Measurements from ENCODE around the gene GPN1.

DNA sequence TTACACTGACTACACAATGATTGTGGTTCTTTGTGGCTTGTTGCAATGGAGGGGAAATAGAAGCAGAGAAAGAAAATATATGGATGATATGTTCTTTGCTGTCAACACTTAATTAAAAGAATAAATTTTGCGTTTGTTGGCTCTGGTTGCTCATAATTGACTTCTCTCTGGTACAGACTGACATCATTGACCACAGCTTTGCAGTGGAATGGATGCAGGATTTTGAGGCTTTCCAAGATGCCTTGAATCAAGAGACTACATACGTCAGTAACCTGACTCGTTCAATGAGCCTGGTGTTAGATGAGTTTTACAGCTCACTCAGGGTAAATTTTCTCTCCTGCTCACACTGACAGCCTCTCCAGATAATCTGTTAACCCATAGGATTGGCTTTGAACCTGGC is 9.9 kb downstream of the GPN1 start:
- TF ChIP-seq, protein P1, sequence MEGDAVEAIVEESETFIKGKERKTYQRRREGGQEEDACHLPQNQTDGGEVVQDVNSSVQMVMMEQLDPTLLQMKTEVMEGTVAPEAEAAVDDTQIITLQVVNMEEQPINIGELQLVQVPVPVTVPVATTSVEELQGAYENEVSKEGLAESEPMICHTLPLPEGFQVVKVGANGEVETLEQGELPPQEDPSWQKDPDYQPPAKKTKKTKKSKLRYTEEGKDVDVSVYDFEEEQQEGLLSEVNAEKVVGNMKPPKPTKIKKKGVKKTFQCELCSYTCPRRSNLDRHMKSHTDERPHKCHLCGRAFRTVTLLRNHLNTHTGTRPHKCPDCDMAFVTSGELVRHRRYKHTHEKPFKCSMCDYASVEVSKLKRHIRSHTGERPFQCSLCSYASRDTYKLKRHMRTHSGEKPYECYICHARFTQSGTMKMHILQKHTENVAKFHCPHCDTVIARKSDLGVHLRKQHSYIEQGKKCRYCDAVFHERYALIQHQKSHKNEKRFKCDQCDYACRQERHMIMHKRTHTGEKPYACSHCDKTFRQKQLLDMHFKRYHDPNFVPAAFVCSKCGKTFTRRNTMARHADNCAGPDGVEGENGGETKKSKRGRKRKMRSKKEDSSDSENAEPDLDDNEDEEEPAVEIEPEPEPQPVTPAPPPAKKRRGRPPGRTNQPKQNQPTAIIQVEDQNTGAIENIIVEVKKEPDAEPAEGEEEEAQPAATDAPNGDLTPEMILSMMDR (IDR thresholded peaks at IDR 0.05): no peak
- no peak for TF ChIP-seq POLR2A (IDR thresholded peaks at IDR 0.05)

All from Peyer's patch (tissue), 4 donors.